BJ (cell line): Measurements from ENCODE around the gene C1orf159. TPM values are rescaled to one million over a fixed set of nuclear protein-coding genes. Genes with fewer than 3 reads are reported as not detected.

Experiments
- CTCF ChIA-PET: fragments of 350-600 bp; formaldehyde crosslinking; extraction: SDS; loops from one replicate; lab custom pipeline; 2021; ENCODE audit warnings: antibody characterized with exemption, inconsistent platforms; lab: Yijun Ruan, JAX
- POLR2A ChIA-PET: fragments of 300-600 bp; sonication (Branson Sonifier 250); formaldehyde crosslinking; extraction: SDS; loops from one replicate; lab custom pipeline; 2021; ENCODE audit warnings: antibody characterized with exemption; lab: Charles Lee
- DNase-seq: peaks from one replicate; pipeline ENCODE4 v3.0.0-alpha.2; 2011; ENCODE audit warnings: low read depth
- H3K27me3 ChIP-seq: 2 replicates; pipeline ENCODE4 v1.6.0; 2011; ENCODE audit warnings: low read length; ENCODE audit not compliant: control insufficient read depth, insufficient read depth
- H3K36me3 ChIP-seq: 2 replicates; pipeline ENCODE4 v1.5.1; 2011; ENCODE audit warnings: low read length; ENCODE audit not compliant: control insufficient read depth, insufficient read depth
- H3K4me3 ChIP-seq: 2 replicates; pipeline ENCODE4 v1.5.1; 2011; ENCODE audit warnings: low read depth, mild to moderate bottlenecking, control low read depth, low read length
- polyA plus RNA-seq: library from polyadenylated mRNA; depleted of rRNA; stranded (reverse); fragments of >200 nt; gene quantifications from 2 replicates; pipeline ENCODE4 v1.2.3, GENCODE V29; 2011
- TF ChIP-seq, protein P1 (sequence below): IDR thresholded peaks from 2 replicates; pipeline ENCODE4 v1.5.1; 2011; ENCODE audit warnings: low read depth, mild to moderate bottlenecking, control low read depth, inconsistent platforms, low read length, moderate library complexity; ENCODE audit not compliant: insufficient read depth

Gene C1orf159
- polyA plus RNA-seq, 1 experiment = 8.9 TPM

DNA sequence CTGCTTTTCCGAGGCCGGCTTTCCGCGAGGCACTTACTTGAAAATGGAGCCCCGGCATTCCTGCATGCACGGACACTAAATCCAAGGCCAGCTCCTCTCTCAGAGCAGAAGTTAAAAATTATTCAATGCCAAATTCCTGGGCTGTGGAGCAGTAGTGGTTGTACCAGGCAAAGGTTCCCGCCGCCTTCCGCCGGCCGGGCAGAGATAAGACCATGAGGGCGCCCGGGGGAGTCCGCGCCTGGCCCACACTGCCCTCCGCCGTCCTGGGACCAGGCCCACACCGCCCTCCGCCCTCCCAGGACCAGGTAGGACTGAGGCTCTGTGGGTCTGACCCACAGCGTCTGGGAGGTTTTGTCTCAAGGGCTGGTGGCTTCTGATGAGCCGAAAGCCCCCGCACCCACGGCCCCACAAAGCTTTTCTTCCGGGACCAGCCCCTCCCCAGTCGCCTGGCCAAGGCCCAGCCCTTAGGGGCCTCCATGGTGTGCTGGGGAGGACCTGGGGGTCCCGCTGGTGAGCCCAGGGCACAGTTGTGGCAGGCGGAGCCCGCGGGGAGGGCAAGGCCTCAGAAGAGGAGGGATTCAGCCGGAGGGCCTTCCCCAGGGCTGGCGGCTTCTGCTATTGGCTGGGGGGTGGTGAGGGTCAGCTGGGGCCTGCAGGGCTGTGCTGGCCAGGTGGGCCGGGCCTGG lies 12.7 kb upstream of the C1orf159 start:
- TF ChIP-seq, protein P1, sequence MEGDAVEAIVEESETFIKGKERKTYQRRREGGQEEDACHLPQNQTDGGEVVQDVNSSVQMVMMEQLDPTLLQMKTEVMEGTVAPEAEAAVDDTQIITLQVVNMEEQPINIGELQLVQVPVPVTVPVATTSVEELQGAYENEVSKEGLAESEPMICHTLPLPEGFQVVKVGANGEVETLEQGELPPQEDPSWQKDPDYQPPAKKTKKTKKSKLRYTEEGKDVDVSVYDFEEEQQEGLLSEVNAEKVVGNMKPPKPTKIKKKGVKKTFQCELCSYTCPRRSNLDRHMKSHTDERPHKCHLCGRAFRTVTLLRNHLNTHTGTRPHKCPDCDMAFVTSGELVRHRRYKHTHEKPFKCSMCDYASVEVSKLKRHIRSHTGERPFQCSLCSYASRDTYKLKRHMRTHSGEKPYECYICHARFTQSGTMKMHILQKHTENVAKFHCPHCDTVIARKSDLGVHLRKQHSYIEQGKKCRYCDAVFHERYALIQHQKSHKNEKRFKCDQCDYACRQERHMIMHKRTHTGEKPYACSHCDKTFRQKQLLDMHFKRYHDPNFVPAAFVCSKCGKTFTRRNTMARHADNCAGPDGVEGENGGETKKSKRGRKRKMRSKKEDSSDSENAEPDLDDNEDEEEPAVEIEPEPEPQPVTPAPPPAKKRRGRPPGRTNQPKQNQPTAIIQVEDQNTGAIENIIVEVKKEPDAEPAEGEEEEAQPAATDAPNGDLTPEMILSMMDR = no peak
- Histone ChIP-seq H3K36me3 (no peaks in the 10 kb centered on the region), H3K4me3 (no peak overlapping the region), H3K27me3 (no peaks in the 10 kb centered on the region)
- ChIA-PET CTCF (interaction anchor here (1.0 kb wide), 1 partner anchor 145 kb away, joined by 3 read pairs; no protein-coding TSS in a partner anchor), POLR2A (no interaction called here)
- DNase-seq = no peak

DNA sequence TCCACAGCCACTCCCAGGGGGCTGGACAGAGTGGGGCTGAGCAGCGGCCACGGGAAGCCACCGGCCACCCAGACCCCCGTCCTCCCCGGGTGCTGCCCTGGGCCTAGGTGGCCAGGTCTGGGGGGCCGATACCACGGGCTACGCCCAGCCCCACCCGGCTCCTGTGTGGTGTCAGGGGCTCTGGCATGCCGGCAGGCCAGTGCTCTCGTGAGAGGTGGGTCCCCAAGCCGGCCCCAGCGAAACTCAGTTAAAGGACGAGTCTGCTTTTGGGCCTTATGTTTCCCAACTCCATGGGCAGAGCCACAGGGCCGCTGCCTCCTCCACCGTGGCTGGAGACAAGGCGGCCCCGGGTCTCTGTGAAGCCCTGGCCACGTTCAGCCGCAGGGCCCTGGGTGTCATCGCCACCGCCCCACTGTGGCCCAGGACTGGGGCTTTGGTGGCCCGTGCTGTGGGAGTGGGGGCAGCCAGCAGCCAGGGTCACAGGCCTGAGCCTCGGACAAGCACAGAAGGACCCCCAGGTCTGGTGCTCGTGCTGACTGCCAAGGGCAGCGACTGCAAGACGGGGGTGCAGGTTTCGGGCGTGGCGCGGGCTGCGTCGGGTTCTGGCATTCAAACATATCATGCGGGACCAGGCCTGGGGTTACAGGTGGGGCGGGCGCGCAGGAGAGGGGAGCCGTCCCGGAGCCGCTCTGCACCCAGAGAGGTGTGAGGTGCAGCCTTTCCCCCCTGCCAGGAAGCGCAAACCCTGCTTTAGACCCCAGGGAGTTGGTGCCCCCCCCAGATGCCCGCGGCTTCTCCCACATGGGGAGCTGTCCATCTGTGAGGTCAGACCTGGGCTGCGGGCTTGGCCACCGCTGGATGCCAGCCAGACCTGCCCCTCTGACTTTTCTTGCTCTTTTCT lies 11.9 kb upstream of the C1orf159 start:
- POLR2A ChIA-PET = no interaction called here
- DNase-seq = no peak
- CTCF ChIA-PET = interaction anchor here (0.9 to 1.0 kb wide), 2 partner anchors 144 to 178 kb away, joined by 3 read pairs; no protein-coding TSS in a partner anchor
- H3K27me3 ChIP-seq = no peaks in the 10 kb centered on the region
- H3K36me3 ChIP-seq = no peaks in the 10 kb centered on the region
- no peak overlapping the region for H3K4me3 ChIP-seq
- TF ChIP-seq, protein P1 = no peak

DNA sequence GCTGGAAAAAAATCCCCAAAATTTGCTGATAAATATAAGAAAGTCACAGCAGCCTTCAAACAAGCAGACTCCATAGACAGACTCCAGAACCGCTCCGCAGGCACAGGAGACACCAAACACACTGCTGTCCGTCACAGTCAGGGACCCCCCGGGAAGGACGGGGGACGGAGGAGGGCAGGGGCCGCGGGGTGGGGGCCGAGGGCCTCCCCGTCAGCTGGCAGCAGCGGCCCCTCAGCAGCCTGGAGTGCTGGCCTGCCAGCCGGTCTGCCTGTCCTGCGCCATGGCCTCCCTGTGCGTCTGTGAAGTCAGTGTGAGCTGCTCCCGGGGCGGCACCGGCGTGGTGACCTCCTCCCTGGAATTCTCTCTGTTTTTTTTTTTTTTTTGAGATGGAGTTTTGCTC lies 10.1 kb upstream of the C1orf159 start:
- CTCF ChIA-PET = interaction anchor here (0.6 to 1.0 kb wide), 3 partner anchors 105 to 165 kb away, joined by 3 read pairs; no protein-coding TSS in a partner anchor
- Histone ChIP-seq H3K4me3 (no peak overlapping the region), H3K36me3 (no peaks in the 10 kb centered on the region), H3K27me3 (no peaks in the 10 kb centered on the region)
- DNase-seq = no peak
- TF ChIP-seq, protein P1 = no peak
- POLR2A ChIA-PET = no interaction called here

- no peak for DNase-seq
- no peaks in the 10 kb centered on the region for H3K27me3 ChIP-seq
- no peaks in the 10 kb centered on the region for H3K36me3 ChIP-seq
- TF ChIP-seq, protein P1 = no peak
- H3K4me3 ChIP-seq = no peak overlapping the region
- CTCF ChIA-PET = interaction anchor here (0.6 to 1.0 kb wide), 3 partner anchors 106 to 166 kb away, joined by 3 read pairs; no protein-coding TSS in a partner anchor
- POLR2A ChIA-PET = no interaction called here
Observed at GRCh38 chr1:1124786-1125642, 9.1 kb upstream of the C1orf159 start.
